Sciatic nerve (tissue), 2 donors: ENCODE results near the gene RPL12. TPM values are rescaled to one million over a fixed set of nuclear protein-coding genes. Genes with fewer than 3 reads are reported as not detected.

Source experiments
- ATAC-seq: fragments of 200-7000 bp; cut with Tn5 transposase; one replicate; pipeline ENCODE4 v1.9.1; 2020; ENCODE audit warnings: mild to moderate bottlenecking, moderate library complexity
- DNase-seq: peaks from one replicate; pipeline ENCODE4 v3.0.0-alpha.2; 2020; ENCODE audit warnings: low spot score
- intact Hi-C: fragments of 100-400 bp; cut with DNase I; formaldehyde crosslinking; loops from one replicate; pipeline ENCODE4 v1.14.2; 2022
- total RNA-seq: library from RNA; stranded (reverse); fragmentation: NEBNext Ultra II Directional; extraction: Animal tissue kit (Norgen Biotek cat#: 25700); gene quantifications from one replicate; pipeline ENCODE4 v1.2.1, GENCODE V29; 2021
- donor health status: DM: no; HTN: no; CAD: no.
- donor health status: DM: no; HTN: no; CAD: no.

Gene RPL12
- total RNA-seq, 1 donor from 2014 or later, result 894 TPM

- ATAC-seq (no peak), DNase-seq (no peak)
- intact Hi-C loops, result no loop called here
These were observed 33.8 kb downstream of the RPL12 start for GRCh38 chr9:127417131-127418036.

- intact Hi-C loops, result no loop called here
- no peak for ATAC-seq
- DNase-seq, result no peak
These were observed 35.5 kb downstream of the RPL12 start for GRCh38 chr9:127415657-127416056.

GRCh38 chr9:127415141-127415540 lies 36.1 kb downstream of the RPL12 start:
- intact Hi-C loops, result no loop called here
- ATAC-seq (no peak), DNase-seq (no peak)

GRCh38 chr9:127411122-127411521 lies 40.1 kb downstream of the RPL12 start:
- intact Hi-C loops, result no loop called here
- peak; percentile 49 for ATAC-seq

GRCh38 chr9:127407492-127407843 lies 43.7 kb downstream of the RPL12 start:
- intact Hi-C loops, result no loop called here
- ATAC-seq, result no peak

More at GRCh38 chr9:127411122-127411521, 40.1 kb downstream of the RPL12 start:
- no peak for DNase-seq

GRCh38 chr9:127406799-127407491 lies 44.3 kb downstream of the RPL12 start:
- DNase-seq, result no peak

More at GRCh38 chr9:127407492-127407843, 43.7 kb downstream of the RPL12 start:
- no peak for DNase-seq

GRCh38 chr9:127405344-127406125 lies 45.7 kb downstream of the RPL12 start:
- DNase-seq, result no peak
- ATAC-seq, result no peak
- intact Hi-C loops, result no loop called here

More at GRCh38 chr9:127406799-127407491, 44.3 kb downstream of the RPL12 start:
- ATAC-seq, result peak; percentile 21
- intact Hi-C loops, result no loop called here

- intact Hi-C loops, result no loop called here
- ATAC-seq (no peak), DNase-seq (no peak)
These were observed 46.6 kb downstream of the RPL12 start for GRCh38 chr9:127404631-127405030.

GRCh38 chr9:127403507-127404192 lies 47.6 kb downstream of the RPL12 start:
- intact Hi-C loops, result no loop called here
- DNase-seq (no peak), ATAC-seq (no peak)

- DNase-seq (no peak), ATAC-seq (no peak)
- intact Hi-C loops, result no loop called here
These were observed 48.7 kb downstream of the RPL12 start for GRCh38 chr9:127402401-127403090.

- no peak for DNase-seq
- ATAC-seq, result no peak
- intact Hi-C loops, result no loop called here
These were observed 51.4 kb downstream of the RPL12 start for GRCh38 chr9:127399736-127400269.

- intact Hi-C loops, result no loop called here
- DNase-seq, result no peak
- no peak for ATAC-seq
These were observed 52.3 kb downstream of the RPL12 start for GRCh38 chr9:127398715-127399400.

GRCh38 chr9:127398275-127398647 lies 52.9 kb downstream of the RPL12 start:
- ATAC-seq, result no peak
- intact Hi-C loops, result no loop called here
- DNase-seq, result no peak

Other genes starting within 250 kb of the RPL12 start
- gene GARNL3, start 186.6 kb downstream of the RPL12 start, total RNA-seq, result 33.7 TPM
- 22.5 TPM for gene SLC2A8, start 54.2 kb downstream of the RPL12 start, total RNA-seq
- 12.8 TPM for gene ZNF79, start 27.0 kb downstream of the RPL12 start, total RNA-seq
- 27.0 TPM for gene LRSAM1, start 104 bp upstream of the RPL12 start, total RNA-seq
- 113 TPM for gene STXBP1, start 160.9 kb upstream of the RPL12 start, total RNA-seq